ENCODE results near the gene USP30.
"Not testable (repeated sequence)": the region's sequence is repeated elsewhere in the genome, so short reads cannot be mapped to it uniquely, and the experiment has no call there.

Gene USP30

GRCh38 chr12:109047081-109047805 is 5.1 kb upstream of the USP30 start:
- H3K27ac ChIP-seq: no peak overlapping the region
- TF ChIP-seq, protein P1, sequence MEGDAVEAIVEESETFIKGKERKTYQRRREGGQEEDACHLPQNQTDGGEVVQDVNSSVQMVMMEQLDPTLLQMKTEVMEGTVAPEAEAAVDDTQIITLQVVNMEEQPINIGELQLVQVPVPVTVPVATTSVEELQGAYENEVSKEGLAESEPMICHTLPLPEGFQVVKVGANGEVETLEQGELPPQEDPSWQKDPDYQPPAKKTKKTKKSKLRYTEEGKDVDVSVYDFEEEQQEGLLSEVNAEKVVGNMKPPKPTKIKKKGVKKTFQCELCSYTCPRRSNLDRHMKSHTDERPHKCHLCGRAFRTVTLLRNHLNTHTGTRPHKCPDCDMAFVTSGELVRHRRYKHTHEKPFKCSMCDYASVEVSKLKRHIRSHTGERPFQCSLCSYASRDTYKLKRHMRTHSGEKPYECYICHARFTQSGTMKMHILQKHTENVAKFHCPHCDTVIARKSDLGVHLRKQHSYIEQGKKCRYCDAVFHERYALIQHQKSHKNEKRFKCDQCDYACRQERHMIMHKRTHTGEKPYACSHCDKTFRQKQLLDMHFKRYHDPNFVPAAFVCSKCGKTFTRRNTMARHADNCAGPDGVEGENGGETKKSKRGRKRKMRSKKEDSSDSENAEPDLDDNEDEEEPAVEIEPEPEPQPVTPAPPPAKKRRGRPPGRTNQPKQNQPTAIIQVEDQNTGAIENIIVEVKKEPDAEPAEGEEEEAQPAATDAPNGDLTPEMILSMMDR (IDR thresholded peaks at IDR 0.05): no peak
- peaks cover 0 to 4% (median 0%) of the 10 kb centered on the region in 4 donors for H3K4me1 ChIP-seq
- no peak overlapping the region for H3K4me3 ChIP-seq
- H3K27me3 ChIP-seq: peaks cover 0 to 8% of the 10 kb centered on the region in 2 donors
- no peaks in the 10 kb centered on the region for H3K9me3 ChIP-seq
- DNase-seq: no peak
- H3K36me3 ChIP-seq: no peaks in the 10 kb centered on the region
- intact Hi-C loops (cut with DNase I; ENCODE audit: low total_unique reads): no loop called here

- H3K4me3 ChIP-seq; H3K27me3 ChIP-seq; H3K27ac ChIP-seq; intact Hi-C loops (cut with DNase I; ENCODE audit: low total_unique reads); H3K9me3 ChIP-seq; H3K36me3 ChIP-seq; DNase-seq: not testable (repeated sequence)
- H3K4me1 ChIP-seq: peaks cover 0 to 12% (median 7%) of the 10 kb centered on the region in 4 donors
These were observed 3.7 kb upstream of the USP30 start for GRCh38 chr12:109048706-109049105.

GRCh38 chr12:109049794-109050193 is 2.6 kb upstream of the USP30 start:
- H3K27ac ChIP-seq; DNase-seq; intact Hi-C loops (cut with DNase I; ENCODE audit: low total_unique reads); H3K4me3 ChIP-seq; H3K9me3 ChIP-seq; H3K27me3 ChIP-seq; H3K36me3 ChIP-seq: not testable (repeated sequence)
- peaks cover 0 to 19% (median 13%) of the 10 kb centered on the region in 4 donors for H3K4me1 ChIP-seq

DNA sequence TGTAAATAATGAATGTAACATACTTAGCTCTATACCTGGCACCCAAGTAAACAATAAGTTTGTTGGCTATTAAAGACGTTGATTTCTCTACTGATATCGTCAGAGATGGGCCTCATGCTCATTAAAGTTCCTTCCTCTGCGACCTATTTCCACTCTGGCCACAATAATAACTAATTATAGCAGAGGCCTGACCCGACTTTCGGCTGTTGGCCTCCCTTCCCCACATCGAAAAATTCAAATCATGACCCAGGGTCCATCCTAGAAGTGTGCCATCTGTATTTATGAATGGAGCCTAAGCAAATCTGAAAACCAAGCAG is 321 bp upstream of the USP30 start:
- Histone ChIP-seq H3K27me3 (no peaks in the 10 kb centered on the region), H3K27ac (peak overlapping the region; percentile 85 to 89), H3K4me3 (peak overlapping the region; percentile 84 to 95), H3K4me1 (peaks cover 0 to 19% (median 13%) of the 10 kb centered on the region in 4 donors), H3K36me3 (peaks cover 0 to 4% (median 0%) of the 10 kb centered on the region in 3 donors), H3K9me3 (no peaks in the 10 kb centered on the region)
- TF ChIP-seq, protein P1 (IDR thresholded peaks at IDR 0.05): no peak
- intact Hi-C loops (cut with DNase I; ENCODE audit: low total_unique reads): no loop called here
- DNase-seq: no peak

GRCh38 chr12:109053382-109054123 is 1.2 kb downstream of the USP30 start:
- no peaks in the 10 kb centered on the region for H3K9me3 ChIP-seq
- peaks cover 0 to 19% (median 13%) of the 10 kb centered on the region in 4 donors for H3K4me1 ChIP-seq
- no peak for DNase-seq
- TF ChIP-seq, protein P1 (IDR thresholded peaks at IDR 0.05): no peak
- H3K27ac ChIP-seq: peak overlapping the region; percentile 85 to 89
- no peaks in the 10 kb centered on the region for H3K27me3 ChIP-seq
- peak overlapping the region; percentile 84 to 95 for H3K4me3 ChIP-seq
- intact Hi-C loops (cut with DNase I; ENCODE audit: low total_unique reads): no loop called here
- H3K36me3 ChIP-seq: peaks cover 0 to 15% (median 4%) of the 10 kb centered on the region in 3 donors

- H3K27ac ChIP-seq; DNase-seq; H3K27me3 ChIP-seq; intact Hi-C loops (cut with DNase I; ENCODE audit: low total_unique reads); H3K9me3 ChIP-seq: not testable (repeated sequence)
- peaks cover 0 to 19% (median 13%) of the 10 kb centered on the region in 4 donors for H3K4me1 ChIP-seq
- peak overlapping the region in 1 of 2 donors; percentile 84 for H3K4me3 ChIP-seq
- peaks cover 0 to 21% (median 4%) of the 10 kb centered on the region in 3 donors for H3K36me3 ChIP-seq
These were observed 1.7 kb downstream of the USP30 start for GRCh38 chr12:109054124-109054513.

DNA sequence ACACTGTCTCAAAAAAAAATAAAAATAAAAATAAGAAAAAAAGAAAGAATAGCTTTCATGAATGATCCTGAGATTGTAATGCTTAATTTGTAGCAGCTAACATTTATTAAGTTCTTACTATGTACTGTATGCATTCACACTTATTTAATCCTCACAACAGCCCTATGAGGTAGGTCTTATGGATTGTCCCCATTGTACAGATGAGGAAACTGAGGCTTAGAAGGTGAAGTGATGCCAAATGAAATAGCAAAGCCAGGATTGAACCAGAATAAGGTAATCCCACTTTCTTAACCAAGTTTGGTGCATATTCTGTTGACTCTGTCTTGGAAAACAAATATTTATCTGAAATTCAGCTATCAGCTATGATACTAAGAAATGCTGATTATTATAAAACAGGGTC is 2.1 kb downstream of the USP30 start:
- intact Hi-C loops (cut with DNase I; ENCODE audit: low total_unique reads): no loop called here
- Histone ChIP-seq H3K4me1 (peaks cover 0 to 19% (median 13%) of the 10 kb centered on the region in 4 donors), H3K36me3 (peaks cover 4 to 25% (median 4%) of the 10 kb centered on the region in 3 donors), H3K4me3 (no peak overlapping the region), H3K9me3 (no peaks in the 10 kb centered on the region), H3K27ac (no peak overlapping the region), H3K27me3 (no peaks in the 10 kb centered on the region)
- TF ChIP-seq, protein P1 (IDR thresholded peaks at IDR 0.05): no peak
- DNase-seq: no peak

Data from tibial artery (tissue), 4 donors.